Measurements from ENCODE around the gene RNF220.

DNA sequence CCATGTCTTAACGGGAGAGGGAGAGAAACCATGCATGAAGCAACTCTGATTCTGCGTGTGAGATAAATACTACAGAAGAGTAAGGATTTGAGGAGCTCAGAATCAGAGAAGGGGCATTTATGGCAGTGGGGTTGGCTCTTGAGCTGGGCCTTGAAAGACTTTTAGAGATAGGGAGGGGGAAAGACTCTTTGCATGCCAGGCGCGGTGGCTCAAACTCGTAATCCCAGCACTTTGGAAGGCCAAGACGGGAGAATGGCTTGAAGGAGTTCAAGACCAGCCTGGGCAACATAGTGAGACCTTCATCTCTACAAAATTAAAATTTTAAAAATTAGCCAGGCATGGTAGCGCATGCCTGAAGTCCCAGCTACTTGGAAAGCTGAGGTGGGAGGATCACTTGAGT lies 270.1 kb downstream of the RNF220 start:
- TF ChIP-seq POLR2A (IDR thresholded peaks at IDR 0.05), result no peak
- TF ChIP-seq, protein P1, sequence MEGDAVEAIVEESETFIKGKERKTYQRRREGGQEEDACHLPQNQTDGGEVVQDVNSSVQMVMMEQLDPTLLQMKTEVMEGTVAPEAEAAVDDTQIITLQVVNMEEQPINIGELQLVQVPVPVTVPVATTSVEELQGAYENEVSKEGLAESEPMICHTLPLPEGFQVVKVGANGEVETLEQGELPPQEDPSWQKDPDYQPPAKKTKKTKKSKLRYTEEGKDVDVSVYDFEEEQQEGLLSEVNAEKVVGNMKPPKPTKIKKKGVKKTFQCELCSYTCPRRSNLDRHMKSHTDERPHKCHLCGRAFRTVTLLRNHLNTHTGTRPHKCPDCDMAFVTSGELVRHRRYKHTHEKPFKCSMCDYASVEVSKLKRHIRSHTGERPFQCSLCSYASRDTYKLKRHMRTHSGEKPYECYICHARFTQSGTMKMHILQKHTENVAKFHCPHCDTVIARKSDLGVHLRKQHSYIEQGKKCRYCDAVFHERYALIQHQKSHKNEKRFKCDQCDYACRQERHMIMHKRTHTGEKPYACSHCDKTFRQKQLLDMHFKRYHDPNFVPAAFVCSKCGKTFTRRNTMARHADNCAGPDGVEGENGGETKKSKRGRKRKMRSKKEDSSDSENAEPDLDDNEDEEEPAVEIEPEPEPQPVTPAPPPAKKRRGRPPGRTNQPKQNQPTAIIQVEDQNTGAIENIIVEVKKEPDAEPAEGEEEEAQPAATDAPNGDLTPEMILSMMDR (IDR thresholded peaks at IDR 0.05), result no peak
